ENCODE data around the gene KLK8. TPM values are rescaled to one million over a fixed set of nuclear protein-coding genes. Genes with fewer than 3 reads are reported as not detected.

Gene KLK8
- total and polyA plus RNA-seq, 2 donors (not counting 1 experiment from before 2014, with no cell fraction given): not detected

DNA sequence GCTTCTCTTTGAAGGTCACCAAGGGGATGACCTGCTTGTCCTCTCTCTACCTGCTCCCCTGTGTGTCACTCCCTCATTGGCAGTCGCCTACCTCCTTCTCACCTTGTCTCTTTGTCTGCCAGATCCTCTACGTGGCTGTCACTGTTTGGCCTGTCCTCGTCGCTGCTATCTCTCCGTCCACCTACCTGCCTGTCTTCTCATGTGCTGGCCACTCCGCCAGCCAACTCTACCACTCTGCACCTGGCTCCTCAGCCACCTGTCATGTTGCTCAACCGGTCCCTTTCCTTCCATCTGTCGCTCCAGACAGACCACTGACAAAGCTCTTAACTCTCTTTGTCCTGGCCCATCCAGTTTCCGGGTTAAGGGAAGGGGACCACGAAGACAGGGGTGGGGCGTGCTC is 33.3 kb upstream of the KLK8 start, which contains the start of gene KLK12:
TSS of gene KLK12 (minus strand) at position 299 of the 400 bp plus-strand sequence. CDS start 381 bp downstream, outside the sequence.
- no peak within 1 kb of the TSS for H3K27ac Mint-ChIP-seq
- no peak within 1 kb of the TSS for H3K4me3 ChIP-seq (ENCODE audit: control extremely low read depth in 1 of 5, extremely low read depth in 1 of 5, insufficient read depth in 1 of 5, low read depth in 2 of 5, low read length in 4 of 5)
- H2AFZ ChIP-seq (ENCODE audit: insufficient read depth, low read depth, low read length, poor library complexity, severe bottlenecking): no peak within 1 kb of the TSS
- ChIA-PET CTCF (interaction anchor here (0.8 kb wide), 1 partner anchor 14 kb away, joined by 3 read pairs; no protein-coding TSS in a partner anchor), POLR2A (no interaction called here)
- H3K36me3 ChIP-seq (replicated peaks in 1 of 2; ENCODE audit: control extremely low read depth in 1 of 2, control insufficient read depth in 1 of 2, extremely low read depth in 1 of 2, insufficient read depth in 2 of 2, low read length in 1 of 2): no peaks in the 10 kb centered on the region
- ATAC-seq (ENCODE audit: low read depth) (no peak), DNase-seq (no peak)
- H3K27ac ChIP-seq (ENCODE audit: low read length in 2 of 2): no peak within 1 kb of the TSS
- H3K9ac ChIP-seq (ENCODE audit: low read length): no peak within 1 kb of the TSS
- intact Hi-C loops (cut with micrococcal nuclease): no loop called here
- H3K9me3 Mint-ChIP-seq (ENCODE audit: insufficient read depth): peaks cover 3% of the 10 kb centered on the region
- H3K4me2 ChIP-seq (replicated peaks; ENCODE audit: low read depth, low read length, poor library complexity, severe bottlenecking): no peak within 1 kb of the TSS
- H3K9me3 ChIP-seq (ENCODE audit: control extremely low read depth in 1 of 3, control insufficient read depth in 2 of 3, insufficient read depth in 1 of 3, low read length in 2 of 3): peaks cover 0 to 9% (median 0%) of the 10 kb centered on the region in 3 donors
- H3K4me1 ChIP-seq (ENCODE audit: control insufficient read depth in 2 of 2, insufficient read depth in 2 of 2, low read length in 2 of 2): no peaks in the 10 kb centered on the region
- no peaks in the 10 kb centered on the region for H4K20me1 ChIP-seq (ENCODE audit: control insufficient read depth, insufficient read depth, low read length, poor library complexity, severe bottlenecking)
- H3K27me3 Mint-ChIP-seq: peaks cover 23% of the 10 kb centered on the region
- H3K4me3 Mint-ChIP-seq: no peak within 1 kb of the TSS
- WGBS (ENCODE audit: insufficient coverage): 54% methylated on average over 6 of the region's 11 CpGs
- peaks cover 0 to 4% (median 0%) of the 10 kb centered on the region in 4 experiments for H3K27me3 ChIP-seq (replicated peaks in 1 of 4; ENCODE audit: control extremely low read depth in 1 of 4, control insufficient read depth in 3 of 4, insufficient read depth in 4 of 4, low read length in 3 of 4)
- TF ChIP-seq EZH2 (IDR thresholded peaks at IDR 0.05; ENCODE audit: borderline replicate concordance, insufficient read depth, low read depth, low read length, poor library complexity, severe bottlenecking): no peak
- TF ChIP-seq, protein P1, sequence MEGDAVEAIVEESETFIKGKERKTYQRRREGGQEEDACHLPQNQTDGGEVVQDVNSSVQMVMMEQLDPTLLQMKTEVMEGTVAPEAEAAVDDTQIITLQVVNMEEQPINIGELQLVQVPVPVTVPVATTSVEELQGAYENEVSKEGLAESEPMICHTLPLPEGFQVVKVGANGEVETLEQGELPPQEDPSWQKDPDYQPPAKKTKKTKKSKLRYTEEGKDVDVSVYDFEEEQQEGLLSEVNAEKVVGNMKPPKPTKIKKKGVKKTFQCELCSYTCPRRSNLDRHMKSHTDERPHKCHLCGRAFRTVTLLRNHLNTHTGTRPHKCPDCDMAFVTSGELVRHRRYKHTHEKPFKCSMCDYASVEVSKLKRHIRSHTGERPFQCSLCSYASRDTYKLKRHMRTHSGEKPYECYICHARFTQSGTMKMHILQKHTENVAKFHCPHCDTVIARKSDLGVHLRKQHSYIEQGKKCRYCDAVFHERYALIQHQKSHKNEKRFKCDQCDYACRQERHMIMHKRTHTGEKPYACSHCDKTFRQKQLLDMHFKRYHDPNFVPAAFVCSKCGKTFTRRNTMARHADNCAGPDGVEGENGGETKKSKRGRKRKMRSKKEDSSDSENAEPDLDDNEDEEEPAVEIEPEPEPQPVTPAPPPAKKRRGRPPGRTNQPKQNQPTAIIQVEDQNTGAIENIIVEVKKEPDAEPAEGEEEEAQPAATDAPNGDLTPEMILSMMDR (IDR thresholded peaks at IDR 0.05): no peak
- no peaks in the 10 kb centered on the region for H3K4me1 Mint-ChIP-seq
- H3K79me2 ChIP-seq (ENCODE audit: control insufficient read depth, insufficient read depth, low read length): no peaks in the 10 kb centered on the region

DNA sequence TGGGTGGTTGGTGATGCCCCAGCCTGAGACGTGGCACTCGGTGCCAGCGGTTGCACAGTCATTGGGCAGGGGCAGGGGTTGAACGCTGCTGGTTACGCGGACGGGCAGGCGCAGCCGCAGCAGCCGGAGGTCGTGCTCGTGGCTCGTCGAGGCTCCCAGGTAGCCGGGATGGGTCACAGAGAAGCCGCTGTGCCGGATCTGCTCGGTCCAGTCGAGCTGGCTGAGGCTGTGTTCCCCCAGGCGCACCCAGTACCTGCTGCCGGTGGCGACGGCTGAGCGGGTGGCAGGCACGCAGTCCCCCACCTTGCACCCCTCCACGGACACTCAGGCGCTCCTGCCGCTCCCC is 30.4 kb upstream of the KLK8 start:
- Mint-ChIP-seq H3K27ac (no peak overlapping the region), H3K4me3 (no peak overlapping the region), H3K27me3 (peaks cover 34% of the 10 kb centered on the region), H3K4me1 (no peaks in the 10 kb centered on the region), H3K9me3 (ENCODE audit: insufficient read depth) (peaks cover 3% of the 10 kb centered on the region)
- Histone ChIP-seq H4K20me1 (ENCODE audit: control insufficient read depth, insufficient read depth, low read length, poor library complexity, severe bottlenecking) (no peaks in the 10 kb centered on the region), H3K27me3 (replicated peaks in 1 of 4; ENCODE audit: control extremely low read depth in 1 of 4, control insufficient read depth in 3 of 4, insufficient read depth in 4 of 4, low read length in 3 of 4) (peaks cover 0 to 4% (median 0%) of the 10 kb centered on the region in 4 experiments), H2AFZ (ENCODE audit: insufficient read depth, low read depth, low read length, poor library complexity, severe bottlenecking) (no peak overlapping the region), H3K36me3 (replicated peaks in 1 of 2; ENCODE audit: control extremely low read depth in 1 of 2, control insufficient read depth in 1 of 2, extremely low read depth in 1 of 2, insufficient read depth in 2 of 2, low read length in 1 of 2) (no peaks in the 10 kb centered on the region), H3K27ac (ENCODE audit: low read length in 2 of 2) (no peak overlapping the region), H3K4me2 (replicated peaks; ENCODE audit: low read depth, low read length, poor library complexity, severe bottlenecking) (no peak overlapping the region), H3K79me2 (ENCODE audit: control insufficient read depth, insufficient read depth, low read length) (no peaks in the 10 kb centered on the region), H3K9ac (ENCODE audit: low read length) (no peak overlapping the region), H3K9me3 (ENCODE audit: control extremely low read depth in 1 of 3, control insufficient read depth in 2 of 3, insufficient read depth in 1 of 3, low read length in 2 of 3) (peaks cover 0 to 9% (median 0%) of the 10 kb centered on the region in 3 donors), H3K4me1 (ENCODE audit: control insufficient read depth in 2 of 2, insufficient read depth in 2 of 2, low read length in 2 of 2) (no peaks in the 10 kb centered on the region), H3K4me3 (ENCODE audit: control extremely low read depth in 1 of 5, extremely low read depth in 1 of 5, insufficient read depth in 1 of 5, low read depth in 2 of 5, low read length in 4 of 5) (no peak overlapping the region)
- TF ChIP-seq EZH2 (IDR thresholded peaks at IDR 0.05; ENCODE audit: borderline replicate concordance, insufficient read depth, low read depth, low read length, poor library complexity, severe bottlenecking): no peak
- TF ChIP-seq, protein P1 (IDR thresholded peaks at IDR 0.05): no peak
- ATAC-seq (ENCODE audit: low read depth) (no peak), DNase-seq (no peak)
- ChIA-PET CTCF (no interaction called here), POLR2A (no interaction called here)
- 92% methylated on average over 28 of the region's 28 CpGs for WGBS (ENCODE audit: insufficient coverage)
- intact Hi-C loops (cut with micrococcal nuclease): no loop called here
